Measurements from ENCODE around the gene MGAT5.

Gene MGAT5

GRCh38 chr2:134336352-134336751 lies 82.5 kb downstream of the MGAT5 start:
- DNase-seq (ENCODE audit: low read depth) = no peak

- DNase-seq (ENCODE audit: low read depth) = no peak
Observed at GRCh38 chr2:134336921-134337320, 83.0 kb downstream of the MGAT5 start.

GRCh38 chr2:134337631-134338030 lies 83.8 kb downstream of the MGAT5 start:
- DNase-seq (ENCODE audit: low read depth) = no peak

GRCh38 chr2:134338208-134338607 lies 84.3 kb downstream of the MGAT5 start:
- DNase-seq (ENCODE audit: low read depth) = no peak

GRCh38 chr2:134341476-134341875 lies 87.6 kb downstream of the MGAT5 start:
- no peak for DNase-seq (ENCODE audit: low read depth)

- no peak for DNase-seq (ENCODE audit: low read depth)
Observed at GRCh38 chr2:134344954-134345697, 91.3 kb downstream of the MGAT5 start.

- DNase-seq (ENCODE audit: low read depth) = no peak
Observed at GRCh38 chr2:134346141-134346540, 92.3 kb downstream of the MGAT5 start.

- no peak for DNase-seq (ENCODE audit: low read depth)
Observed at GRCh38 chr2:134347756-134348155, 93.9 kb downstream of the MGAT5 start.

GRCh38 chr2:134348239-134348638 lies 94.4 kb downstream of the MGAT5 start:
- DNase-seq (ENCODE audit: low read depth) = no peak

- no peak for DNase-seq (ENCODE audit: low read depth)
Observed at GRCh38 chr2:134348760-134349159, 94.9 kb downstream of the MGAT5 start.

- no peak for DNase-seq (ENCODE audit: low read depth)
Observed at GRCh38 chr2:134351016-134351415, 97.1 kb downstream of the MGAT5 start.

GRCh38 chr2:134351899-134352298 lies 98.0 kb downstream of the MGAT5 start:
- no peak for DNase-seq (ENCODE audit: low read depth)

- DNase-seq (ENCODE audit: low read depth) = no peak
Observed at GRCh38 chr2:134352844-134353243, 99.0 kb downstream of the MGAT5 start.

GRCh38 chr2:134354611-134355010 lies 100.7 kb downstream of the MGAT5 start:
- no peak for DNase-seq (ENCODE audit: low read depth)

GRCh38 chr2:134357814-134358213 lies 103.9 kb downstream of the MGAT5 start:
- no peak for DNase-seq (ENCODE audit: low read depth)

- DNase-seq (ENCODE audit: low read depth) = no peak
Observed at GRCh38 chr2:134359367-134360081, 105.7 kb downstream of the MGAT5 start.

GRCh38 chr2:134360745-134361487 lies 107.0 kb downstream of the MGAT5 start:
- DNase-seq (ENCODE audit: low read depth) = no peak

GRCh38 chr2:134361648-134362047 lies 107.8 kb downstream of the MGAT5 start:
- DNase-seq (ENCODE audit: low read depth) = no peak

GRCh38 chr2:134362152-134362668 lies 108.3 kb downstream of the MGAT5 start:
- no peak for DNase-seq (ENCODE audit: low read depth)

- DNase-seq (ENCODE audit: low read depth) = no peak
Observed at GRCh38 chr2:134362740-134363139, 108.9 kb downstream of the MGAT5 start.

- no peak for DNase-seq (ENCODE audit: low read depth)
Observed at GRCh38 chr2:134365356-134365755, 111.5 kb downstream of the MGAT5 start.

- DNase-seq (ENCODE audit: low read depth) = no peak
Observed at GRCh38 chr2:134366359-134366758, 112.5 kb downstream of the MGAT5 start.

- DNase-seq (ENCODE audit: low read depth) = no peak
Observed at GRCh38 chr2:134367213-134367612, 113.3 kb downstream of the MGAT5 start.
